LHCN-M2 (cell line): Measurements from ENCODE around the gene PRRC2A. TPM values are rescaled to one million over a fixed set of nuclear protein-coding genes. Genes with fewer than 3 reads are reported as not detected.

Experiments used
- DNase-seq: peaks from one replicate; pipeline ENCODE4 v3.0.0-alpha.2; 2012; ENCODE audit warnings: low read depth
- polyA plus RNA-seq: library from polyadenylated mRNA; unstranded; fragments of >200 nt; gene quantifications from one replicate; pipeline ENCODE4 v1.2.1, GENCODE V29; 2012; ENCODE audit warnings: missing spikeins
- total RNA-seq: library from RNA; depleted of rRNA; stranded (reverse); fragments of >200 nt; gene quantifications from 2 replicates; pipeline ENCODE4 v1.2.3, GENCODE V29; 2014; rRNA removed

Gene PRRC2A
- 75.9 and 81.7 TPM in 2 replicates for total RNA-seq
- 100 TPM for polyA plus RNA-seq

DNA sequence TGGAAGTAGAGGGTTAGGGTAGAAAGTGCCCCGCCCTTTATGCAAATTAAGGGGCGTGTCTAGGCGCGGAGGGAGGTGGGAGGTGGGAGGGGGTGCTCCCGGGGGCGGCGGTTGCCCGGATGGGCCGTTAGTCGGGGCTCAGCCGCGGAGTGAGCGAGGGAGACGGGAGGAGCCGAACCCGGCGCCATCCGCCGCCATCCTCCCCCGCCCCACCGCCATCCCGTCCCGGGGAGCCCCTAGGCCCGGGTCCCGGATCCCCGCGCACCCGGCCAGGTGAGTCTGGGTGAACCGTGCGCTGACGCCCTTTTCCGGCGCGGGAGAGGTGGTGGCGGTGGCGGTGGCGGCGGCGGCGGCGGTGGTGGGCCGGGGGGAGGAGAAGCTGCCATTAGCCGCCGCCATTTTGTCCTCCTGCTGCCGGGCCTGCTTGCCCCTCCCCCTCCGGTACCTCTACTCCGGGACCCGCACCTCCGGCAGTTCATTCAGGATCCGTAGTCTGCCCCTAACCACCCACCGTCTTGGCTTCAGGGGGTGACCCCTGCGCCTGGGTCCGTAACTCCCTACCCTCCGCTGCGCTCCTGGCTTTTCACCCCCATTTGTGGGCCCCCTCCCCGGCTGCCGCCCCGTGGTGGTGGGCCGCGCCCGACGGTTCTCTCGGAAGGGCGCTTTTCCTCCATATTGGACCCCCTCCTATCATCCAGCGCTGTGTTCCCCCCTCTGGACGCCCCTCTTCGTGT lies at the start of gene PRRC2A:
PRRC2A (plus strand) TSS at position 130 of the 734 bp plus-strand sequence. CDS start 2,075 bp downstream, outside the sequence.
- no peak for DNase-seq

DNA sequence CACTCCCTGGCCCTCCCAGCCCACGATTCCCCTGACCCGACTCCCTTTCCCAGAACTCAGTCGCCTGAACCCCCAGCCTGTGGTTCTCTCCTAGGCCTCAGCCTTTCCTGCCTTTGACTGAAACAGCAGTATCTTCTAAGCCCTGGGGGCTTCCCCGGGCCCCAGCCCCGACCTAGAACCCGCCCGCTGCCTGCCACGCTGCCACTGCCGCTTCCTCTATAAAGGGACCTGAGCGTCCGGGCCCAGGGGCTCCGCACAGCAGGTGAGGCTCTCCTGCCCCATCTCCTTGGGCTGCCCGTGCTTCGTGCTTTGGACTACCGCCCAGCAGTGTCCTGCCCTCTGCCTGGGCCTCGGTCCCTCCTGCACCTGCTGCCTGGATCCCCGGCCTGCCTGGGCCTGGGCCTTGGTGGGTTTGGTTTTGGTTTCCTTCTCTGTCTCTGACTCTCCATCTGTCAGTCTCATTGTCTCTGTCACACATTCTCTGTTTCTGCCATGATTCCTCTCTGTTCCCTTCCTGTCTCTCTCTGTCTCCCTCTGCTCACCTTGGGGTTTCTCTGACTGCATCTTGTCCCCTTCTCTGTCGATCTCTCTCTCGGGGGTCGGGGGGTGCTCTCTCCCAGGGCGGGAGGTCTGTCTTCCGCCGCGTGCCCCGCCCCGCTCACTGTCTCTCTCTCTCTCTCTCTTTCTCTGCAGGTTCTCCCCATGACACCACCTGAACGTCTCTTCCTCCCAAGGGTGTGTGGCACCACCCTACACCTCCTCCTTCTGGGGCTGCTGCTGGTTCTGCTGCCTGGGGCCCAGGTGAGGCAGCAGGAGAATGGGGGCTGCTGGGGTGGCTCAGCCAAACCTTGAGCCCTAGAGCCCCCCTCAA lies 48.2 kb upstream of the PRRC2A start, which contains the start of gene LTA:
LTA (plus strand) TSS at position 249 of the 871 bp plus-strand sequence; CDS start at position 703, 454 bp downstream.
- no peak for DNase-seq

DNA sequence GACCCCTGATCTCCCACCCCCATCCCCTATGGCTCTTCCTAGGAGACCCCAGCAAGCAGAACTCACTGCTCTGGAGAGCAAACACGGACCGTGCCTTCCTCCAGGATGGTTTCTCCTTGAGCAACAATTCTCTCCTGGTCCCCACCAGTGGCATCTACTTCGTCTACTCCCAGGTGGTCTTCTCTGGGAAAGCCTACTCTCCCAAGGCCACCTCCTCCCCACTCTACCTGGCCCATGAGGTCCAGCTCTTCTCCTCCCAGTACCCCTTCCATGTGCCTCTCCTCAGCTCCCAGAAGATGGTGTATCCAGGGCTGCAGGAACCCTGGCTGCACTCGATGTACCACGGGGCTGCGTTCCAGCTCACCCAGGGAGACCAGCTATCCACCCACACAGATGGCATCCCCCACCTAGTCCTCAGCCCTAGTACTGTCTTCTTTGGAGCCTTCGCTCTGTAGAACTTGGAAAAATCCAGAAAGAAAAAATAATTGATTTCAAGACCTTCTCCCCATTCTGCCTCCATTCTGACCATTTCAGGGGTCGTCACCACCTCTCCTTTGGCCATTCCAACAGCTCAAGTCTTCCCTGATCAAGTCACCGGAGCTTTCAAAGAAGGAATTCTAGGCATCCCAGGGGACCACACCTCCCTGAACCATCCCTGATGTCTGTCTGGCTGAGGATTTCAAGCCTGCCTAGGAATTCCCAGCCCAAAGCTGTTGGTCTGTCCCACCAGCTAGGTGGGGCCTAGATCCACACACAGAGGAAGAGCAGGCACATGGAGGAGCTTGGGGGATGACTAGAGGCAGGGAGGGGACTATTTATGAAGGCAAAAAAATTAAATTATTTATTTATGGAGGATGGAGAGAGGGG lies 47.0 kb upstream of the PRRC2A start:
- DNase-seq, result no peak

DNA sequence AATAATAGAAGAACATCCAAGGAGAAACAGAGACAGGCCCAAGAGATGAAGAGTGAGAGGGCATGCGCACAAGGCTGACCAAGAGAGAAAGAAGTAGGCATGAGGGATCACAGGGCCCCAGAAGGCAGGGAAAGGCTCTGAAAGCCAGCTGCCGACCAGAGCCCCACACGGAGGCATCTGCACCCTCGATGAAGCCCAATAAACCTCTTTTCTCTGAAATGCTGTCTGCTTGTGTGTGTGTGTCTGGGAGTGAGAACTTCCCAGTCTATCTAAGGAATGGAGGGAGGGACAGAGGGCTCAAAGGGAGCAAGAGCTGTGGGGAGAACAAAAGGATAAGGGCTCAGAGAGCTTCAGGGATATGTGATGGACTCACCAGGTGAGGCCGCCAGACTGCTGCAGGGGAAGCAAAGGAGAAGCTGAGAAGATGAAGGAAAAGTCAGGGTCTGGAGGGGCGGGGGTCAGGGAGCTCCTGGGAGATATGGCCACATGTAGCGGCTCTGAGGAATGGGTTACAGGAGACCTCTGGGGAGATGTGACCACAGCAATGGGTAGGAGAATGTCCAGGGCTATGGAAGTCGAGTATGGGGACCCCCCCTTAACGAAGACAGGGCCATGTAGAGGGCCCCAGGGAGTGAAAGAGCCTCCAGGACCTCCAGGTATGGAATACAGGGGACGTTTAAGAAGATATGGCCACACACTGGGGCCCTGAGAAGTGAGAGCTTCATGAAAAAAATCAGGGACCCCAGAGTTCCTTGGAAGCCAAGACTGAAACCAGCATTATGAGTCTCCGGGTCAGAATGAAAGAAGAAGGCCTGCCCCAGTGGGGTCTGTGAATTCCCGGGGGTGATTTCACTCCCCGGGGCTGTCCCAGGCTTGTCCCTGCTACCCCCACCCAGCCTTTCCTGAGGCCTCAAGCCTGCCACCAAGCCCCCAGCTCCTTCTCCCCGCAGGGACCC lies 46.1 kb upstream of the PRRC2A start:
- no peak for DNase-seq

DNA sequence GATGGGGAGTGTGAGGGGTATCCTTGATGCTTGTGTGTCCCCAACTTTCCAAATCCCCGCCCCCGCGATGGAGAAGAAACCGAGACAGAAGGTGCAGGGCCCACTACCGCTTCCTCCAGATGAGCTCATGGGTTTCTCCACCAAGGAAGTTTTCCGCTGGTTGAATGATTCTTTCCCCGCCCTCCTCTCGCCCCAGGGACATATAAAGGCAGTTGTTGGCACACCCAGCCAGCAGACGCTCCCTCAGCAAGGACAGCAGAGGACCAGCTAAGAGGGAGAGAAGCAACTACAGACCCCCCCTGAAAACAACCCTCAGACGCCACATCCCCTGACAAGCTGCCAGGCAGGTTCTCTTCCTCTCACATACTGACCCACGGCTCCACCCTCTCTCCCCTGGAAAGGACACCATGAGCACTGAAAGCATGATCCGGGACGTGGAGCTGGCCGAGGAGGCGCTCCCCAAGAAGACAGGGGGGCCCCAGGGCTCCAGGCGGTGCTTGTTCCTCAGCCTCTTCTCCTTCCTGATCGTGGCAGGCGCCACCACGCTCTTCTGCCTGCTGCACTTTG lies 45.1 kb upstream of the PRRC2A start, which contains the start of gene TNF:
TNF (plus strand) TSS at position 231 of the 567 bp plus-strand sequence; CDS start at position 408, 177 bp downstream.
- no peak for DNase-seq

DNA sequence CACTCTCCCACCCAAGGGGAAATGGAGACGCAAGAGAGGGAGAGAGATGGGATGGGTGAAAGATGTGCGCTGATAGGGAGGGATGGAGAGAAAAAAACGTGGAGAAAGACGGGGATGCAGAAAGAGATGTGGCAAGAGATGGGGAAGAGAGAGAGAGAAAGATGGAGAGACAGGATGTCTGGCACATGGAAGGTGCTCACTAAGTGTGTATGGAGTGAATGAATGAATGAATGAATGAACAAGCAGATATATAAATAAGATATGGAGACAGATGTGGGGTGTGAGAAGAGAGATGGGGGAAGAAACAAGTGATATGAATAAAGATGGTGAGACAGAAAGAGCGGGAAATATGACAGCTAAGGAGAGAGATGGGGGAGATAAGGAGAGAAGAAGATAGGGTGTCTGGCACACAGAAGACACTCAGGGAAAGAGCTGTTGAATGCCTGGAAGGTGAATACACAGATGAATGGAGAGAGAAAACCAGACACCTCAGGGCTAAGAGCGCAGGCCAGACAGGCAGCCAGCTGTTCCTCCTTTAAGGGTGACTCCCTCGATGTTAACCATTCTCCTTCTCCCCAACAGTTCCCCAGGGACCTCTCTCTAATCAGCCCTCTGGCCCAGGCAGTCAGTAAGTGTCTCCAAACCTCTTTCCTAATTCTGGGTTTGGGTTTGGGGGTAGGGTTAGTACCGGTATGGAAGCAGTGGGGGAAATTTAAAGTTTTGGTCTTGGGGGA lies 44.4 kb upstream of the PRRC2A start:
- DNase-seq, result peak; percentile 19

DNA sequence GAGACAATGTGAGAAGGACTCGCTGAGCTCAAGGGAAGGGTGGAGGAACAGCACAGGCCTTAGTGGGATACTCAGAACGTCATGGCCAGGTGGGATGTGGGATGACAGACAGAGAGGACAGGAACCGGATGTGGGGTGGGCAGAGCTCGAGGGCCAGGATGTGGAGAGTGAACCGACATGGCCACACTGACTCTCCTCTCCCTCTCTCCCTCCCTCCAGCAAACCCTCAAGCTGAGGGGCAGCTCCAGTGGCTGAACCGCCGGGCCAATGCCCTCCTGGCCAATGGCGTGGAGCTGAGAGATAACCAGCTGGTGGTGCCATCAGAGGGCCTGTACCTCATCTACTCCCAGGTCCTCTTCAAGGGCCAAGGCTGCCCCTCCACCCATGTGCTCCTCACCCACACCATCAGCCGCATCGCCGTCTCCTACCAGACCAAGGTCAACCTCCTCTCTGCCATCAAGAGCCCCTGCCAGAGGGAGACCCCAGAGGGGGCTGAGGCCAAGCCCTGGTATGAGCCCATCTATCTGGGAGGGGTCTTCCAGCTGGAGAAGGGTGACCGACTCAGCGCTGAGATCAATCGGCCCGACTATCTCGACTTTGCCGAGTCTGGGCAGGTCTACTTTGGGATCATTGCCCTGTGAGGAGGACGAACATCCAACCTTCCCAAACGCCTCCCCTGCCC lies 43.5 kb upstream of the PRRC2A start:
- no peak for DNase-seq

DNA sequence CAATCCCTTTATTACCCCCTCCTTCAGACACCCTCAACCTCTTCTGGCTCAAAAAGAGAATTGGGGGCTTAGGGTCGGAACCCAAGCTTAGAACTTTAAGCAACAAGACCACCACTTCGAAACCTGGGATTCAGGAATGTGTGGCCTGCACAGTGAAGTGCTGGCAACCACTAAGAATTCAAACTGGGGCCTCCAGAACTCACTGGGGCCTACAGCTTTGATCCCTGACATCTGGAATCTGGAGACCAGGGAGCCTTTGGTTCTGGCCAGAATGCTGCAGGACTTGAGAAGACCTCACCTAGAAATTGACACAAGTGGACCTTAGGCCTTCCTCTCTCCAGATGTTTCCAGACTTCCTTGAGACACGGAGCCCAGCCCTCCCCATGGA lies 42.9 kb upstream of the PRRC2A start:
- no peak for DNase-seq

DNA sequence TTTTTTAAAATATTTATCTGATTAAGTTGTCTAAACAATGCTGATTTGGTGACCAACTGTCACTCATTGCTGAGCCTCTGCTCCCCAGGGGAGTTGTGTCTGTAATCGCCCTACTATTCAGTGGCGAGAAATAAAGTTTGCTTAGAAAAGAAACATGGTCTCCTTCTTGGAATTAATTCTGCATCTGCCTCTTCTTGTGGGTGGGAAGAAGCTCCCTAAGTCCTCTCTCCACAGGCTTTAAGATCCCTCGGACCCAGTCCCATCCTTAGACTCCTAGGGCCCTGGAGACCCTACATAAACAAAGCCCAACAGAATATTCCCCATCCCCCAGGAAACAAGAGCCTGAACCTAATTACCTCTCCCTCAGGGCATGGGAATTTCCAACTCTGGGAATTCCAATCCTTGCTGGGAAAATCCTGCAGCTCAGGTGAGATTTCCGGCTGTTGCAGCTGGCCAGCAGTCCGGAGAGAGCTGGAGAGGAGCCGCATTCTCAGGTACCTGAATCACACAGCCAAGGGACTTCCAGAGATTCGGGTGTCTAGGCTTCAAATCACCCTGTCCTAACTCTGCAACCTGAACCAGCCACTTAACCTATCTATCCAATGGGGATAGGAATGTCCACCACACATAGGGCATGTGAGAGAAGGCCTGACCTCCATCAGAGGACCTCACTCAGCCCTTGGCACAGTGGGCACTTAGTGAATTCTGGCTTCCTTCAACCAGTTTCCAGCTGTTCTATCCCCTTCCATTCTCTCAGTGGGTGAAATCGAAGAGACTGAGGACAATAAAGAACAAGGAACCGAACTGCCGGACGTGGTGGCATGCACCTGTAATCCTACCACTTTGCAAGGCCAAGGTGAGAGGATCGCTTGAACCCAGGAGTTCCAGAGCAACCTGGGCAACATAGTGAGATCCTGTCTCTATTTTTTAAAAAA lies 42.1 kb upstream of the PRRC2A start:
- DNase-seq, result no peak

DNA sequence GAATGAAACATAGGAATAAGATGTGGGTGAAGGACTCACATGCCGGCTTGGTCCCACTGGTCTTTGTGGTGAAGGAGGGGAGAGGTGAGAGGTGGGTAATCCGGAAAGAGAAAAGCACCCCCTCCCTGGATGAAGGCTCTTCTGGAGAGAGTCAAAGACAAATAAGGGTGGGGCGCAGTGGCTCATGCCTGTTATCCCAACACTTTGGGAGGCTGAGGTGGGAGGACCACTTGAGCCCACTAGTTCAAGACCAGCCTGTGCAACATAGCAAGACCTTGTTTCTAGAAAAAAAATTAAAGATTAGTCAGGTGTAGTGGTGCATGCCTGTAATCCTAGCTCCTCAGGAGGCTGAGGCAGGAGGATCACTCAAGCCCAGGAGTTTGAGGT lies 41.4 kb upstream of the PRRC2A start:
- DNase-seq, result no peak

DNA sequence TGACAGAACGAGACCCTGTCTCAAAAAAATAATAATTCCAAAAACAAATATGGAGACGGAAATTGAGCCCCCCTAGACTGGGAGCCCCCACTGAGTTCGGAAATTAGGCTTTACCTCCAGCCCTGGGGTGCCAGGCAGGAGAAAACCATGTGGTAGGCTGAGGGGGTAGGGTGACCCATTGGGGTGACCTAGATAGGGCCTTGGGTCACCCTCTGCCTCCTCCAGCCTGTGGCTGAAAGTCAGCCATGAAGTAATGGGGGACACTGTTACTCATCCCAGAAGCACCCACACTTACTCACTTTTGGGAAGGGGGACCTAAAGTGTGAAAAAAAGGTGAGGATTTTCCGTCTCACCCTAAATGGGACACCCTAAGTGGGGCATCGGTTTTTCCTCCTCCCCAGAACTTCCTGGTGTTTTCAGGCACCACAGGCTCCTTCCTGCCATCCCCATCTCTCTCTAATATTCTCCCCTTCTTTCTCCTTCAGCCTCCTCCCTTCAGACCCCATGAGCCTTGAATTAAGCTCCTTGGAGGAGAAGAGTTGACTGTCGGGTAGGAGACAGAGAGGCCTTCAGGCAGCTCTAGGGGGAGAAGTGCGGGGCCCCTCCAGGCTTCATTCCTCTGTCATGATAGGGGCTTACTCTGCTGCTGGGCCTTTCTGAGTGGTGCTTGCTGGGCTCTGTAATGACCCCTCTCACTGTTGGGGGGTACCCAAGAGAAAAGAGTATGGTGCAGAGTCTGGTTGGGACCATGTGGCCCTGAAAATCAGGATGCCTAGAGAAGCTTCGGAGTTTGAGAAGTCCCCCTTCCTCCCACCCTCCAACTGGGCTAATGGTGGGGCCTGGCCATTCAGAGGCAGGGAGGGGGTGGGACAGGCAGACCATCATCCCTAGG lies 40.7 kb upstream of the PRRC2A start:
- DNase-seq, result no peak

DNA sequence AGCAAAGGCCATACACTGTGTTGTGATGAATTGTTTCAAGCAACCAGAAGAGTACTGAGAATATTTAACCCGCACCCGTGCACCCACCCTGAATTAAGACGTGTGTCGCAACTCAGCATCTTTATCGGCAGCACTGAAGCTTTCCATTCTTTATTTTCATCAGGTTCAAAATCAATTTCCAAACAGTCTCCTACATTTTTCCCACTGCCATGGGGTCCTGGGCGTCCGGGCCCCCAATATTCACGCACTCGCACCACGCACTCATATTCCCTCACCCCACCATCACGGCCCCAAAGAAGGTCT lies 40.1 kb upstream of the PRRC2A start:
- DNase-seq, result no peak

DNA sequence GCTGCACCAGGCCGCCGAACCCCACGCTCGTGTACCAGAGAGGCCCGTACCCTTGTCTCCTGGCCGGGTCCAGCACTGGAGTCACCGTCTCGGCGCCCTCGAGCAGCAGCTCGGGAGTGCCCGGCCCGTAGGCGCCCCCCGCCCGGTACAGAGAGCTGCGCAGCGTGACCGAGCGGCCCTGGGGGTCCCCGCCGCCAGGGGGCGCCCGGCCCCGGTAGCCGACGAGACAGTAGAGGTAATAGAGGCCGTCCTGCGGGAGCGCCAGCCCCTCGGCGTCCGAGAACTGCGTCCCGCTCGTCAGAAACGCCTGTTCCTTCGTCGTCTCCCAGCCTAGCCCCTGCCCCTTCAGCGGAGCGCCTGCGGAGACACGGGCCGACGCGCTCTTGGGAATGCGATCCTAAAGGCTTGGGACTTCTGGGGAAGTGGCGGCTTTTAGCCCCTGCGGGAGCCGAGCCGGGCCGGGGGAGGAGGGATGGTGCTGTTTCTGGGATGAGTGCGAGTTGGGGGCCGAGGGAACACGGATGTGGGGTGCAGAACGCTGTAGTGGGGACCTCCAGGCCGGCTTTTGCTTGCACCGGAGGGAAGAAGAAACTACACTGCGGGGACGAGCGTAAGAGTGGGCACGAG lies 39.6 kb upstream of the PRRC2A start:
- peak; percentile 71 for DNase-seq

DNA sequence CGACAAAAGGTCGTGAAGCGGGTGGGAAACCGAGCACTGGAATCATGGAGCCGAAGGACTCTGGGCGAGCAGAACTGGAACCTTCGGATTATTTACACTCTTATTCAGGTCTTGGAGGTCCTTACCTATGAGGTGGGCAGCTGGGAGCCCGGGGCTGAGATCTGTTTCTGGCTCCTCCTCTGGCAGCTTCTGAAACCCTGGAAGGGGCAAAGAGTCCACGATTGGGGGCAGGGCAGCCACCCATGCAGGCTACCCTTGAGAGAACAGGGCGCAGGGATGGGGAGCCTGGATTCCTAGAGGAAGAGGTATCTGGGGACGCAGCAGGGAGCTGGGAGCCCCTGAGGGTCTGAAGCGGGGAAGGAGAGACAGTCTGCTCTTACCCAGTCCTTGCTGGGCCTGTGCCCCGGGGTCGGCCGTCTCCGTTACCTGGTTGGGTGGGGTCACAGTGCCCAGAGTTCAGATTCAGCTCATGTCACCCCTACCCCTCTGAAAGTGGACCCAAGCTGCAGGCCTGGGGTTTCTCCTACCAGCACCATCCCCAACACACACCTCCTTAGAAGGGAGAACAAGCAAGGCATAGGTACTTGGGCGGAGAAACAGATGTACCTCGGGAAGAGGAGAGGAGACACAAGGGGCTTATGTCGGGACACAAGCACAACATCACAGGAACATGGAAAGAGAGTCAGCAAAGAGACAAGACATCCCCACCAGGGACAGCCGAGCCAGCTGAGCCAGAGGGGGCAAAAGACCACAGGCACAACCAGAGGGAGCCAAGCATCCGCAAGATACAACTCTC lies 38.9 kb upstream of the PRRC2A start:
- no peak for DNase-seq

DNA sequence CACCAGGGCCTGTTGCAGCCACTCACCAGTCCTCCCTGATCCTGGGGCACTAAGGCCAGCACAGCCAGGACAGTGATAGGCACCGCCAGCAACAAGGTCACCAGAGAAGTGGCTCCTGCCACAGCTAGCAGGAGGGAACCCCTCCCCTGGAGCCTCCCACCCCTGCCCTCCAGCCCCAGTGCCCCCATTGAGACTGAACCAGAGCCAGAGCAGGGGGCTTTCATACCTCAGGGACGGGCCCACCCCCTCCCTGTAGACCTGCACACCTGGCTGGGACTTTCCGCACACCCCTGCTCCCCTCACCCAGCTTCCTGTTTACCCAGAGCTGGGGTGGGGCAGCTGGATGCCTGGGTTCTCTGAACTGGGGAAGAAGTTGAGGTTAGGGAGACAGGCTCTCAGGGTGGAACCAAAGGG lies 38.3 kb upstream of the PRRC2A start, which contains the start of gene LTB:
LTB (minus strand) TSS at position 195 of the 414 bp plus-strand sequence; CDS start at position 188, 7 bp downstream.
- no peak for DNase-seq
